ENCODE results near the gene TM4SF1. TPM values are rescaled to one million over a fixed set of nuclear protein-coding genes. Genes with fewer than 3 reads are reported as not detected.

The TM4SF1 gene
- total RNA-seq, 1 experiment from 2014 or later: 0.66 TPM

DNA sequence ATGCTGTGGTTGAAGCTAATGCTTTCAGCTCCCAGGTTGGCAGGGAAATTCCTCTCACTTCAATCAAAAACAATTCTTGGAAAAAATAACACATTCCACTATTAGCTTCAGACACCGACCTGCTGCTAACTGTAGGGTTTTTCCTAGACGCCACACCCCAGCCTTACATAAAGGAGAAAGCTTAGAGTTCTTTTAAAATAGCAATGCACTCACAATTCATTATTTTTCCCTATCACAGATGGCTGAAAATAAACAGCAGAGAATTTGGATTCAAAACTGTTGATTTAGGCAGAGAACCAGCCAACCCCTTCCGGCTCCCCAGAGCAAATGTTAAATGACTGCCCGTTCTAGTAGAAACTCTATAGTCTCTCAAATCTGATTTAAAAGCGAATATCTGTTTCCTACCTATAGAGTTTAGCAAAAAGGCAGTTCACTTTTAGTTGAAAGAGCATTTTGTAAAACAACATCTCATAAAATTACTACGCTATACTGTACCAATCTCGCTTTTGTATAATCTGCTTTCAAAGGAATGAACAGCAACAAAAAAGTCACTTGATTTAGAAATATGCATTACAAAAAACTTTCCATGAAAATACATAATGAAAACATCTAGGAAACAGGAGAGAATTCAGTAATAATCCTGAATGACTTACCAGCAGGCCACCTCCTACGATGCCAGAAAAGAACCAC lies 586 bp downstream of the TM4SF1 start:
- Histone ChIP-seq H3K36me3 (ENCODE audit: control insufficient read depth in 1 of 2, insufficient read depth in 2 of 2, low read length in 2 of 2) (no peaks in the 10 kb centered on the region), H3K4me3 (replicated peaks in 1 of 2; ENCODE audit: low read depth in 1 of 2, low read length in 2 of 2) (no peak overlapping the region), H3K9me3 (ENCODE audit: control insufficient read depth in 1 of 2, insufficient read depth in 1 of 2, low read depth in 1 of 2, low read length in 2 of 2) (no peaks in the 10 kb centered on the region), H2AFZ (ENCODE audit: low read depth, low read length, poor library complexity, severe bottlenecking) (no peak overlapping the region), H3K4me1 (ENCODE audit: control insufficient read depth in 1 of 2, insufficient read depth in 2 of 2, low read length in 2 of 2) (peaks cover 0 to 6% of the 10 kb centered on the region in 2 experiments; a peak in 1 of 4 replicates), H4K20me1 (ENCODE audit: insufficient read depth) (no peaks in the 10 kb centered on the region), H3K9ac (ENCODE audit: low read length) (no peak overlapping the region), H3K79me2 (ENCODE audit: insufficient read depth, low read length) (no peaks in the 10 kb centered on the region), H3K4me2 (ENCODE audit: low read length) (no peak overlapping the region), H3K27me3 (ENCODE audit: insufficient read depth, low read length) (no peaks in the 10 kb centered on the region; the same call in 1 of the 2 replicates), H3K27ac (ENCODE audit: low read depth, low read length) (no peak overlapping the region), H3K9me2 (ENCODE audit: insufficient read depth) (no peaks in the 10 kb centered on the region)
- intact Hi-C loops (cut with micrococcal nuclease): no loop called here
- ChIA-PET CTCF (no interaction called here), RAD21 (ENCODE audit: low non-redundant PET in 1 of 2, low total read pairs in 2 of 2, uncharacterized antibody in 2 of 2, unreplicated experiment in 2 of 2) (no interaction called here), POLR2A (no interaction called here)
- no TSS peak for BruUV-seq (replicated peaks)
- TF ChIP-seq ZFX (IDR thresholded peaks at IDR 0.05) (no peak), SP1 (IDR thresholded peaks at IDR 0.05; ENCODE audit: low read depth) (no peak), EZH2phosphoT487 (IDR thresholded peaks at IDR 0.05; ENCODE audit: borderline replicate concordance) (no peak), ZNF274 (IDR thresholded peaks at IDR 0.05; ENCODE audit: low read depth, low read length) (no peak), FOSL1 (IDR thresholded peaks at IDR 0.05; ENCODE audit: low read depth) (no peak), CEBPB (IDR thresholded peaks at IDR 0.05; ENCODE audit: low read depth) (no peak), RAD21 (IDR thresholded peaks at IDR 0.05; ENCODE audit: low read depth) (no peak), EZH2 (IDR thresholded peaks at IDR 0.05) (no peak), YY1 (IDR thresholded peaks at IDR 0.05; ENCODE audit: extremely low read depth, insufficient replicate concordance, low read depth, low read length) (no peak), POLR2AphosphoS5 (IDR thresholded peaks at IDR 0.05; ENCODE audit: low read depth, low read length) (no peak)
- TF ChIP-seq, protein P1, sequence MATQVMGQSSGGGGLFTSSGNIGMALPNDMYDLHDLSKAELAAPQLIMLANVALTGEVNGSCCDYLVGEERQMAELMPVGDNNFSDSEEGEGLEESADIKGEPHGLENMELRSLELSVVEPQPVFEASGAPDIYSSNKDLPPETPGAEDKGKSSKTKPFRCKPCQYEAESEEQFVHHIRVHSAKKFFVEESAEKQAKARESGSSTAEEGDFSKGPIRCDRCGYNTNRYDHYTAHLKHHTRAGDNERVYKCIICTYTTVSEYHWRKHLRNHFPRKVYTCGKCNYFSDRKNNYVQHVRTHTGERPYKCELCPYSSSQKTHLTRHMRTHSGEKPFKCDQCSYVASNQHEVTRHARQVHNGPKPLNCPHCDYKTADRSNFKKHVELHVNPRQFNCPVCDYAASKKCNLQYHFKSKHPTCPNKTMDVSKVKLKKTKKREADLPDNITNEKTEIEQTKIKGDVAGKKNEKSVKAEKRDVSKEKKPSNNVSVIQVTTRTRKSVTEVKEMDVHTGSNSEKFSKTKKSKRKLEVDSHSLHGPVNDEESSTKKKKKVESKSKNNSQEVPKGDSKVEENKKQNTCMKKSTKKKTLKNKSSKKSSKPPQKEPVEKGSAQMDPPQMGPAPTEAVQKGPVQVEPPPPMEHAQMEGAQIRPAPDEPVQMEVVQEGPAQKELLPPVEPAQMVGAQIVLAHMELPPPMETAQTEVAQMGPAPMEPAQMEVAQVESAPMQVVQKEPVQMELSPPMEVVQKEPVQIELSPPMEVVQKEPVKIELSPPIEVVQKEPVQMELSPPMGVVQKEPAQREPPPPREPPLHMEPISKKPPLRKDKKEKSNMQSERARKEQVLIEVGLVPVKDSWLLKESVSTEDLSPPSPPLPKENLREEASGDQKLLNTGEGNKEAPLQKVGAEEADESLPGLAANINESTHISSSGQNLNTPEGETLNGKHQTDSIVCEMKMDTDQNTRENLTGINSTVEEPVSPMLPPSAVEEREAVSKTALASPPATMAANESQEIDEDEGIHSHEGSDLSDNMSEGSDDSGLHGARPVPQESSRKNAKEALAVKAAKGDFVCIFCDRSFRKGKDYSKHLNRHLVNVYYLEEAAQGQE (IDR thresholded peaks at IDR 0.05; ENCODE audit: low read depth): no peak
- TF ChIP-seq, protein P2, sequence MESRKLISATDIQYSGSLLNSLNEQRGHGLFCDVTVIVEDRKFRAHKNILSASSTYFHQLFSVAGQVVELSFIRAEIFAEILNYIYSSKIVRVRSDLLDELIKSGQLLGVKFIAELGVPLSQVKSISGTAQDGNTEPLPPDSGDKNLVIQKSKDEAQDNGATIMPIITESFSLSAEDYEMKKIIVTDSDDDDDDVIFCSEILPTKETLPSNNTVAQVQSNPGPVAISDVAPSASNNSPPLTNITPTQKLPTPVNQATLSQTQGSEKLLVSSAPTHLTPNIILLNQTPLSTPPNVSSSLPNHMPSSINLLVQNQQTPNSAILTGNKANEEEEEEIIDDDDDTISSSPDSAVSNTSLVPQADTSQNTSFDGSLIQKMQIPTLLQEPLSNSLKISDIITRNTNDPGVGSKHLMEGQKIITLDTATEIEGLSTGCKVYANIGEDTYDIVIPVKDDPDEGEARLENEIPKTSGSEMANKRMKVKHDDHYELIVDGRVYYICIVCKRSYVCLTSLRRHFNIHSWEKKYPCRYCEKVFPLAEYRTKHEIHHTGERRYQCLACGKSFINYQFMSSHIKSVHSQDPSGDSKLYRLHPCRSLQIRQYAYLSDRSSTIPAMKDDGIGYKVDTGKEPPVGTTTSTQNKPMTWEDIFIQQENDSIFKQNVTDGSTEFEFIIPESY (IDR thresholded peaks at IDR 0.05; ENCODE audit: extremely low read depth, insufficient replicate concordance, low read length): no peak
- TF ChIP-seq, protein P3, sequence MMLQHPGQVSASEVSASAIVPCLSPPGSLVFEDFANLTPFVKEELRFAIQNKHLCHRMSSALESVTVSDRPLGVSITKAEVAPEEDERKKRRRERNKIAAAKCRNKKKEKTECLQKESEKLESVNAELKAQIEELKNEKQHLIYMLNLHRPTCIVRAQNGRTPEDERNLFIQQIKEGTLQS (IDR thresholded peaks at IDR 0.05): no peak
- DNase-seq (ENCODE audit: low read depth, low spot score): no peak
- ATAC-seq: no peak
